GM21737 (cell line): Measurements from ENCODE around the gene GFER.
"Not testable (repeated sequence)": the region's sequence is repeated elsewhere in the genome, so short reads cannot be mapped to it uniquely, and the experiment has no call there.

Source experiments
- ATAC-seq: cut with Tn5 transposase; IDR thresholded peaks from one replicate; pipeline ENCODE4 v1.9.1; 2021; ENCODE audit warnings: mild to moderate bottlenecking, moderate library complexity; ENCODE audit not compliant: unreplicated experiment

GFER gene

GRCh38 chr16:2025251-2025650 is 41.3 kb downstream of the GFER start:
- no peak for ATAC-seq

DNA sequence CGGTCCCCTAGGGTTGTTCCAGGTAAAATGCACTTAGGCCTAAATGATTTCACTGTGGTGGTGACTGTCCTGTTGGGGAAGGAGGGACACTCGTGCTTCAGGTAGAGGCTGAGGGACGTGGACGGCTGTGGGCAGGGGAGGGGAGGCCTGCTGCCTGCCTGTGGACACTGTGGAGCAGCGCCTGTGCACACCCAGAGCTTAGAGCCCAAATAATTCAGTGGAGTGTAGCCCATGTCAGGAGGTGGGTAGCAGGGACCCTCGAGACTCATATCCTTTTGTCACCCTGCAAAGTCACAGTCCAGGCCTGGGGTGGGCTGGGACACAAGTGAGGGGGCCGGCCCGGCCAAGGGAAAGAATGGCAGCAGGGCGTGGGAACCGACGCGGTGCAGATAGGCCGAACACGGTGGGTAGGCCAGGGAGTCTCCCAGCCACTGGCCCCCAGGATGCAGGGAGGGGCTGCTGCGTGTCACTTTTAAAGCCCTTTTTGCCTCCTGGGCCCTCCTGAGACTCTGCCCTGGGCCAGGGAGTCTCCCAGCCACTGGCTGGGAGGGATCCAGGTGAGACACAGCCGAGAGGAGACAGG is 42.0 kb downstream of the GFER start:
- ATAC-seq, result no peak

- ATAC-seq, result no peak
Observed at GRCh38 chr16:2026461-2027023, 42.5 kb downstream of the GFER start, which contains the start of gene NHERF2. Gene NHERF2 (plus strand): TSS chr16:2026902. CDS start chr16:2027006, 104 bp downstream.

DNA sequence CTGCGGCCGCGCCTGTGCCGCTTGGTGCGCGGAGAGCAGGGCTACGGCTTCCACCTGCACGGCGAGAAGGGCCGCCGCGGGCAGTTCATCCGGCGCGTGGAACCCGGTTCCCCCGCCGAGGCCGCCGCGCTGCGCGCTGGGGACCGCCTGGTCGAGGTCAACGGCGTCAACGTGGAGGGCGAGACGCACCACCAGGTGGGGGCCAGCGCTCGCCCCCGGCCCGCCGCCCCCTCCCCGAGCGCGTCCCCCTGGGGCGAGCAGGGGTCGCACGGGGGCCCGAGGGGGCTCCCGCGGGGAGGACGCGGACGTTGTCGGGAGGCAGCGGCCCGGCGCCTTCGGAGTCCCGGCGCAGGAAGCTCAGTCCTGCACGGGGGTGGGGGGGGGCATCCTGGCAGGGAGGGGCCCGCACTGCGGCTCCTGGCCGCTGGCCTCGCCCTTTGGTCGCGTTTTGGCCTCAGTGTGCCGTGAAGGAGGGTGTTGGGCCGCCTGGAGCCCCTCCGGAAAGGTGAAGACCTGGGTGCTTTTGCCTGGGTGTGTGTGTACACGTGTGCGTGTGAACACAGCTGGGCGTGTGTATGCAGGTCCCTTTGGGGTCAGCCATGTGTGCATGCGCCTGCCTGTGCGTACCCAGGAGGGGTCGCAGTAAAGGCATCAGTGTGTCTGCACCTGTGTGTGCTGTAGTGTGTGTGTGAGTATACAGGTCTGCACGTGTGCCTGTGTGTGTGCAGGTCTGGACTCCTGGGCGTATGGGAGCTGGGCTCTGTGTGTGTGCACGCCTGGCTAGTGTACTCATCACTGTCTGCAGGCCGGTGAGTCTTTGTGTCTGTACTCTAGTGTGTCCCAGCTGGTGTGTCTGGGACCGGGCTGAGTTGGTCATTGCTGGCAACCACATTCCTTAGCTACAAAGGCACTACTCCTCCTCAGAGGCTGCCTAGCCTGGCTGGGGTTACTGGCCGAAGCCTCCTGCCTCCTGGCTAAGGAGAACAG is 43.3 kb downstream of the GFER start:
- ATAC-seq, result no peak

GRCh38 chr16:2028146-2028545 is 44.2 kb downstream of the GFER start:
- no peak for ATAC-seq

DNA sequence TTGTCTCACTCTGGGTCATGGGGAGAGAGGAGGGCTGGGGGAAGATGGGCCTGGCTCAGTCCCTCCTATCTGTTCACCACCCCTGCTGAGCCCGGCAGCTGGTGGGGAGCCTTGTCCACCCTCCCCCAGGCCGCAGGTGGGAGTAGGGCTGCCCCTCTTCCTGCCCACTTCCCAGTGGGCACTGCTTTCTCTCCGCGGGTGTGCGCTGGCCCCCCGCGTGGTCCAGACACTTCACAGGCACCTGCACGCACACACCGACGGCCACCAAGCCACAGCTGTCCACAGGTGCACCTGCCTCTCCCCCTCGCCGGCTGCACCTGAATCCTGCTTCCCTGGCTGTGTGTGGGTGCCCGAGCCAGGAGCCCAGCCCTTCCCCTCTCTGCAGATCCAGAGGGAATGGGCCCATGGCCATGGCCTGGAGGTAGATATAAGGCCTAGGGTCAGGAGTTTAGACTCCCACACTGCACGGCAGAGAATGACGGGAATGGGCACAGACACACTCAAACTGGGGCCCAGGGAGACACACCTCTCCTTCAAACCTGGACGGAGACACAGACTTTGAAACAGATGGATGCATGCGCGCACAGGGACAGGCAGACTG is 44.7 kb downstream of the GFER start:
- ATAC-seq, result no peak

GRCh38 chr16:2029350-2029749 is 45.4 kb downstream of the GFER start:
- no peak for ATAC-seq

- ATAC-seq, result no peak
Observed at GRCh38 chr16:2030036-2030435, 46.0 kb downstream of the GFER start.

- no peak for ATAC-seq
Observed at GRCh38 chr16:2031081-2031577, 47.1 kb downstream of the GFER start.

- no peak for ATAC-seq
Observed at GRCh38 chr16:2032285-2033056, 48.5 kb downstream of the GFER start.

DNA sequence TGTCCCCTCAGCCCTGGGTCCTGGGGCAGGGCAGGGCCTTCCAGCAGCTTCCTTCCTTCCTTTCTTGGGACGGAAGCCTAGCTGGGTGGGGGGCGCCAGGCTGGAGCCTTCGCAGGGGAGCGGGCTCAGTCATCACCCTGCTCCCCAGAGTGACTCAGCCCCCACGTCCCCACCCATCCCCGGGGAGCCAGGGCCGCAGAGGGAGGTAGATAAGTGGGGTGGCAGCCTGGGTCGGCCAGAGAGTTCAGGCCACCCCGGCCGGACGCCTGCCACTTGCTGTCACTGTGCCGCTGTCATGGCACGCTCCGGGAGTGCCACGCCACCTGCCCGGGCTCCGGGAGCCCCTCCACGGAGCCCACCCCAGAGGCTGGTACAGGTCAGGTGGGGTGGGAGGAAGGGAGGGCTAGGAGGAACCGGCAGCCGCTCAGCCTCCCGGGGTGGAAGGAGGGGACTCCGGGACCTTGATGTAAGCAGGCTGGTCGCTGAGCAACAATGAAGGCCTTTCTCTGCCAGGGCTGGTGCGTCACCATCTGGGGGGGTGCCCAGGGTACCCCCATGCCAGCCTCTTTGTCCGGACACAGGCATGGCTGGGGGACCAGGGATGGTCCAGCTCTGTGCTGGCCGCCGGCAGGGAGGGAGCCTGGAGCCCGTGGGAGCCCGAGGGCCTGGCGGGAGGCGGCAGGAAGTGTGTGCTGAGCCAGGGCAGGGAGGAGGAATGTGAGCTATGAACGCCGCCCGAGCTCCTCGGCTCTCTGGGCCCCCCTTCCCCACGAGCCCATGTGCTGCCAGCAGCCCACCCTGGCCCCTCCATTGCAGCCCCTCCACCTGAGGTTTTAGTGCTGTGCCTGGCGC is 49.3 kb downstream of the GFER start:
- ATAC-seq, result no peak

DNA sequence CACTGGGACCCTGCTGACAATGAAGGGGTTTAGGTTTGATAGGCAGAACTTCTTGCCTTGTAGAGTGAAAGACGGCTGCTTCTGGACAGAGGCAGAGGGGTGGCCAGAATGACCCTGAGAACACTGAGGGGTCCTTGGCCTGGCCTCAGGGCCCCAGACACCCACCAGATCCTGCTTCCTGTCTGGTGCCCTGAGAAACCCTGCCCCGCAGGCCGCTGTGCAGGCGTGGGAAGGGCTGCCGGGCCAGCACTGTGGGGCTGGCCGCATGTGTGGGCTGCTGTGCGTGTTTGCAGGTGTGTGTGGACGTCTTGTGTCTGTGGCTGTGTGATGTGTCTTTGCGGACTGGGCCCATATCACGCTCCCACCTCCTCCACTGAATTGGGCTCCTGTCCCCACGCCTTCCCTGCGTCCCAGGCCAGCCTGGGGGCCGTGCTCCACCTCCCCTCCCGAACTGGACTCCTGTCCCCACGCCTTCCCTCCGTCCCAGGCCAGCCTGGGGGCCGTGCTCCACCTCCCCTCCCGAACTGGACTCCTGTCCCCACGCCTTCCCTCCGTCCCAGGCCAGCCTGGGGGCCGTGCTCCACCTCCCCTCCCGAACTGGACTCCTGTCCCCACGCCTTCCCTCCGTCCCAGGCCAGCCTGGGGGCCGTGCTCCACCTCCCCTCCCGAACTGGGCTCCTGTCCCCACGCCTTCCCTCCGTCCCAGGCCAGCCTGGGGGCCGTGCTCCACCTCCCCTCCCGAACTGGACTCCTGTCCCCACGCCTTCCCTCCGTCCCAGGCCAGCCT is 50.1 kb downstream of the GFER start:
- not testable (repeated sequence) for ATAC-seq

DNA sequence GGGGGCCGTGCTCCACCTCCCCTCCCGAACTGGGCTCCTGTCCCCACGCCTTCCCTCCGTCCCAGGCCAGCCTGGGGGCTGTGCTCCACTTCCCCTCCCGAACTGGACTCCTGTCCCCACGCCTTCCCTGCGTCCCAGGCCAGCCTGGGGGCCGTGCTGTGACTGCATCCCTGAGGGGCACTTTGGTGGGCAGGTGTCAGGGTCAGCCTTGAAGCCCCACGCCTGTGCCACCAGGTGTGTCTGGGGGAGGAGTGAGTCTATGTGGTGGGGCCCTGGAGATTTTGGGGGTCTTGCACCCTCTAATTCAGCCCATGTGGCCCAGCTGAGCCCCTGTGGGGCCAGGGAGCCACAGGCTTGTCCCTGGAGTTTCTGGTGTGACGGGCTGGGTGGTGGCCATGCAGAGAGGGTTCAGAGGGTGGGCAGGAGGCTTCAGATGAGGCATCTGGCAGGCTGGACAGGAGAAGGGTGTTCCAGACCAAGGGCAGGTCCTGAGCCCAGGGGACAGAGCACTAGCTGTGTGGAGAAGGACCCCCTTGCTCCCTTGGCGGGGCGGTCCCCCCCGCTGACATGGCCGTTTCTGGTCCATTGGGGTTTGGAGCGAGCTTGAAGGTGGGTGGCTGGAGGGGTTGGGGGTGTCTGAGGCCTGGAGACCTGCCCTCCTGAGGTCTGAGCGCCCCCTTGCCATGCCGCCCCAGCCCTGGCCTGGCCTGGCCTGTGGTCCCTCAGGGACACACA is 50.9 kb downstream of the GFER start:
- ATAC-seq, result no peak

DNA sequence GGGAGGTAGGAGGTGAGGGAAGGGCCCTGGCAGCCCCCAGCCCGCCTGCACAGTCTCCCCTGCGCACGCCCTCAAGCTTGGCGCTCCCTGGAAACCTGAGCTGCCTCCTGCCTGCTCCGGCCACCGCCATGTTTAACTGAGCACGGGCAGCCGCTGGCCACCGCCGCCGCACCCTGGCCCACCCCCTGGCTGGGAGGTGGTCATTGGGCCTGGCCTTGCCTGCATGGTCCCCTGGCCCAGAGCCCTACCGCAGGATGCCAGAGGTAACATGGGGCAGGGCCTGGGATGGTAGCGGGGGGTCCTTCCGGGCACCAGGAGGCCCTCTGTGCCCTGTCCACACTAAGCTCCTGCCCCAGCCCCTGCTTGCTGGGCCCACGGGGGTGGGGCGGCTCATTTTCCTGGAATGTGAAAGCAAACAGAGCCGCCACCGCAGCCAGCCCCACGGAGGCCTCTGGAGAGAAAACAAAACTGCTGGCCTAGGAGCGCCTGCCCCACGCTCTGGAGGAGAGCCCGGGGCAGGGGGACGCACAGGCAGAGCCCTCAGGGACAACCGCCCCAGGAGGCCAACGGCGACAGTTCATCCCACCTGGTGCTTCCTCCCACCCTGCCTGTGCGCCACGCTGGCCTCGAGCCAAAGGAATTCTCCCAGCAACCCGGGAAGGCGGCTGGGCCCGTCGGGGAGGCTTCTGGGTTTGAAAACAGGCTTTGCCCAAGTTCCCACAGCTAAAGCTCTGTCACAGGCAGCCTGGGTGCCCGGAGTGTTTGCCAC is 51.6 kb downstream of the GFER start:
- ATAC-seq, result no peak

DNA sequence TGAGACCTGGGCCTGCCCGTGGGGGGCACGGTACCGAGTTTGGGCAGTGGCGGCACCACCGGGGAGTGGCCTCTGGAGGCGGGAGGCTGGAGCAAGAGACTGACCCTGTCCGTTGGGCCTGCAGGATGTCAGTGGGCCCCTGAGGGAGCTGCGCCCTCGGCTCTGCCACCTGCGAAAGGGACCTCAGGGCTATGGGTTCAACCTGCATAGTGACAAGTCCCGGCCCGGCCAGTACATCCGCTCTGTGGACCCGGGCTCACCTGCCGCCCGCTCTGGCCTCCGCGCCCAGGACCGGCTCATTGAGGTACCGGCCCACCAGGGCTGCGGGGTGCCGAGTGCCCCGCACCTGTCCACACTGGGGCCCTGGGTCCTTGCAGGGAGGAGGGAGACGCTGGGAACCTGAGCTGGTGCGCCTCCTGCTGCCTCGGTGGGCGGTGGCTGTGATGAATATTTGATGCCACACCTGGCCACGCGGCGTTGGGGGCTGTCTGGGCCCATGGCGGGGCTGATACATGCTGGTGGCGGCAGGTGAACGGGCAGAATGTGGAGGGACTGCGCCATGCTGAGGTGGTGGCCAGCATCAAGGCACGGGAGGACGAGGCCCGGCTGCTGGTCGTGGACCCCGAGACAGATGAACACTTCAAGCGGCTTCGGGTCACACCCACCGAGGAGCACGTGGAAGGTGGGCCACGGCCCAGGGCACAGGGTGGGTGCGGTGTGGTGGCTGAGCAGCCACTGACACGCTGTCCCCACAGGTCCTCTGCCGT is 52.4 kb downstream of the GFER start:
- ATAC-seq, result no peak

GRCh38 chr16:2037115-2037514 is 53.1 kb downstream of the GFER start:
- ATAC-seq, result no peak
